ENCODE measurements around the gene AFG1L.

AFG1L gene

GRCh38 chr6:108464418-108465097 lies 169.7 kb downstream of the AFG1L start:
- no peak for DNase-seq

- DNase-seq = no peak
Observed at GRCh38 chr6:108465098-108465495, 170.2 kb downstream of the AFG1L start.

- no peak for DNase-seq
Observed at GRCh38 chr6:108468346-108468745, 173.5 kb downstream of the AFG1L start.

- DNase-seq = no peak
Observed at GRCh38 chr6:108469316-108469715, 174.5 kb downstream of the AFG1L start.

- DNase-seq = no peak
Observed at GRCh38 chr6:108473197-108473596, 178.3 kb downstream of the AFG1L start.

- DNase-seq = no peak
Observed at GRCh38 chr6:108476376-108476775, 181.5 kb downstream of the AFG1L start.

- no peak for DNase-seq
Observed at GRCh38 chr6:108476847-108477430, 182.1 kb downstream of the AFG1L start.

GRCh38 chr6:108482559-108482958 lies 187.7 kb downstream of the AFG1L start:
- DNase-seq = no peak

GRCh38 chr6:108484016-108484415 lies 189.2 kb downstream of the AFG1L start:
- DNase-seq = no peak

- DNase-seq = no peak
Observed at GRCh38 chr6:108489699-108490098, 194.8 kb downstream of the AFG1L start.

GRCh38 chr6:108492131-108492766 lies 197.4 kb downstream of the AFG1L start:
- DNase-seq = peak; percentile 35

- no peak for DNase-seq
Observed at GRCh38 chr6:108494434-108494833, 199.6 kb downstream of the AFG1L start.

- DNase-seq = peak; percentile 23
Observed at GRCh38 chr6:108497883-108498282, 203.0 kb downstream of the AFG1L start.

- no peak for DNase-seq
Observed at GRCh38 chr6:108501559-108501958, 206.7 kb downstream of the AFG1L start.

- DNase-seq = no peak
Observed at GRCh38 chr6:108502832-108503231, 208.0 kb downstream of the AFG1L start.

- no peak for DNase-seq
Observed at GRCh38 chr6:108507316-108507715, 212.5 kb downstream of the AFG1L start.

- no peak for DNase-seq
Observed at GRCh38 chr6:108510461-108511319, 215.8 kb downstream of the AFG1L start.

GRCh38 chr6:108518714-108519576 lies 224.1 kb downstream of the AFG1L start:
- peak; percentile 23 for DNase-seq

- DNase-seq = no peak
Observed at GRCh38 chr6:108521616-108522107, 226.8 kb downstream of the AFG1L start.

GRCh38 chr6:108523697-108524096 lies 228.8 kb downstream of the AFG1L start:
- DNase-seq = no peak

GRCh38 chr6:108524528-108525248 lies 229.8 kb downstream of the AFG1L start:
- DNase-seq = no peak

Data from activated CD4-positive, alpha-beta T cell treated with anti-CD3 and anti-CD28 coated beads, Interleukin-10, Interleukin-2, amounts not matched to agents 100 ng/mL and 50 ng/mL, durations not matched to agents 16 hours and 8 hours (primary cell).